HepG2 (cell line): ENCODE data around the gene MALT1. TPM values are rescaled to one million over a fixed set of nuclear protein-coding genes. Genes with fewer than 3 reads are reported as not detected.
A peak's percentile ranks its signal among the peaks of the same experiment; 100 is the strongest.

Experiments used
- CEBPB ChIP-seq: IDR thresholded peaks from 2 replicates; pipeline ENCODE4 v1.6.1; 2011; ENCODE audit warnings: low read depth, low read length, improper control_type of control experiment, borderline replicate concordance
- HHEX ChIP-seq: IDR thresholded peaks from 2 replicates; pipeline ENCODE4 v1.6.1; 2016; ENCODE audit warnings: control low read depth
- JUN ChIP-seq: sonication (generic); formaldehyde crosslinking; IDR thresholded peaks from 2 replicates; pipeline ENCODE4 v1.4.0; 2020; ENCODE audit warnings: mild to moderate bottlenecking, missing genetic modification reagents
- NR2F6 ChIP-seq, 2 experiments: IDR thresholded peaks; 2 replicates each; pipeline ENCODE4 v1.6.1; 2016; ENCODE audit warnings: antibody characterized with exemption in 1 of 2, mild to moderate bottlenecking in 1 of 2
- SAFB2 ChIP-seq: sonication (generic); formaldehyde crosslinking; IDR thresholded peaks from 2 replicates; pipeline ENCODE4 v1.5.1; 2020; ENCODE audit warnings: missing genetic modification reagents, low read depth, mild to moderate bottlenecking, borderline replicate concordance
- SNAI1 ChIP-seq: sonication (generic); formaldehyde crosslinking; IDR thresholded peaks from 2 replicates; pipeline ENCODE4 v1.5.0; 2020; ENCODE audit warnings: mild to moderate bottlenecking, missing genetic modification reagents, borderline replicate concordance
- SP5 ChIP-seq: IDR thresholded peaks from 2 replicates; pipeline ENCODE4 v1.6.1; 2016; ENCODE audit warnings: low read depth, borderline replicate concordance
- WIZ ChIP-seq: sonication (generic); formaldehyde crosslinking; IDR thresholded peaks from 2 replicates; pipeline ENCODE4 v1.5.1; 2020; ENCODE audit warnings: mild to moderate bottlenecking, missing genetic modification reagents
- YEATS2 ChIP-seq: sonication (generic); formaldehyde crosslinking; IDR thresholded peaks from 2 replicates; pipeline ENCODE4 v1.4.0; 2020; ENCODE audit warnings: missing genetic modification reagents, borderline replicate concordance
- ZSCAN29 ChIP-seq: sonication (generic); formaldehyde crosslinking; conservative IDR thresholded peaks from 2 replicates; pipeline ENCODE4 v1.4.0; 2020; ENCODE audit warnings: mild to moderate bottlenecking, missing genetic modification reagents
- polyA plus RNA-seq, 8 experiments: library from polyadenylated mRNA; depleted of rRNA in 3 of 8; stranded (reverse) in 7 of 8; unstranded in 1 of 8; fragments of >200 nt; fragmentation: Illumina TruSeq in 4 of 8; extraction: Trizol in 4 of 8; gene quantifications; 2 replicates each; pipeline versions ENCODE4 v1.2.1 to v1.2.3, GENCODE V29; 2011 to 2016; ENCODE audit warnings: low read depth in 4 of 8, missing spikeins in 1 of 8, mixed read lengths in 1 of 8; ENCODE audit not compliant: insufficient read depth in 1 of 8
- total RNA-seq, 5 experiments: library from RNA; depleted of rRNA; stranded (reverse); fragments of >200 nt; fragmentation: Illumina TruSeq; extraction: Trizol; gene quantifications; 2 replicates each; pipeline ENCODE4 v1.2.3, GENCODE V29; 2016; ENCODE audit warnings: low read depth in 1 of 5
- TF ChIP-seq, protein P1 (sequence below): sonication (generic); formaldehyde crosslinking; IDR thresholded peaks from 2 replicates; pipeline ENCODE4 v1.4.0; 2020; ENCODE audit warnings: missing genetic modification reagents
- TF ChIP-seq, protein P2 (sequence below): sonication (generic); formaldehyde crosslinking; IDR thresholded peaks from 2 replicates; pipeline ENCODE4 v1.4.0; 2020; ENCODE audit warnings: mild to moderate bottlenecking, missing genetic modification reagents, borderline replicate concordance

The MALT1 gene
- total and polyA plus RNA-seq, 2 of the 13 experiments (the other 11 are each of a cell fraction or from before 2014, with no cell fraction given): 43.9 to 89.0 TPM

DNA sequence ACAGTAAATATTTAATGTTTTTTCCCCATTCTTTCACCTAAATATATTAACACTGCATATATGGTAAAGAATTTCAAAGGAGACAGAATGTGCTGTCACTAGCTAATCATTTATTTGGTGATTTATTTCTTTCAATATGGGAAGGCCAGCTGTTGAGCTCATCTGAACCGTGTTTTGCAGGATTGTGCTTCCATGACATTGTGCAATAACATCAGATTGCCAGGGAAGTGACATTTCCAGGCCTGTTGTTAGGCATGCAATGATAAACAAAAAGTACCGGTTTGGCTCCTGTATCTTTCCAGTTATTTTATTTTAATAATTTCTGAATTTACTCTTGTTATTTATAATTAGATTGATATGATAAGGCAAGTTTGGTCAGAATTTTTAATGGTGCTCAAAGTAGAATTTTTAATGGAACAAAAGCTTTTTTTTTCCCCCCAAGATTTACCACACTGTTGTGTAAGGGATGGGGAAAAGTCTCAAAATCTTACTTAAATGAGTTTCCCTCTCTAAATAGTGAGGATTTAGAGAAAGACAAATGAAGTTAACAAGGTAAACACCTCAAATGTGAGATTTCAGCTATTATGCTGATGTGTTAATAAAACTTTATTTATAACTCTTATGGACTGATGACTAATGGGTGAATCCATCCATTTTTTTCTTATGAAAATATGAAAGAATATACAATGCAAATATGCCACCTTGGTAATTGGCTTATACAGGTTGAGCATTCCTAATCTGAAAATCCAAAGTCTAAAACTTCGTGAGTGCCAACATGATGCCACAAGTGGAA, 52.7 kb downstream of the MALT1 start (continued):
- no peak for TF ChIP-seq HHEX (CRISPR knock-in tag)
- no peak for TF ChIP-seq SNAI1 (CRISPR knock-in tag)
- TF ChIP-seq, protein P1, sequence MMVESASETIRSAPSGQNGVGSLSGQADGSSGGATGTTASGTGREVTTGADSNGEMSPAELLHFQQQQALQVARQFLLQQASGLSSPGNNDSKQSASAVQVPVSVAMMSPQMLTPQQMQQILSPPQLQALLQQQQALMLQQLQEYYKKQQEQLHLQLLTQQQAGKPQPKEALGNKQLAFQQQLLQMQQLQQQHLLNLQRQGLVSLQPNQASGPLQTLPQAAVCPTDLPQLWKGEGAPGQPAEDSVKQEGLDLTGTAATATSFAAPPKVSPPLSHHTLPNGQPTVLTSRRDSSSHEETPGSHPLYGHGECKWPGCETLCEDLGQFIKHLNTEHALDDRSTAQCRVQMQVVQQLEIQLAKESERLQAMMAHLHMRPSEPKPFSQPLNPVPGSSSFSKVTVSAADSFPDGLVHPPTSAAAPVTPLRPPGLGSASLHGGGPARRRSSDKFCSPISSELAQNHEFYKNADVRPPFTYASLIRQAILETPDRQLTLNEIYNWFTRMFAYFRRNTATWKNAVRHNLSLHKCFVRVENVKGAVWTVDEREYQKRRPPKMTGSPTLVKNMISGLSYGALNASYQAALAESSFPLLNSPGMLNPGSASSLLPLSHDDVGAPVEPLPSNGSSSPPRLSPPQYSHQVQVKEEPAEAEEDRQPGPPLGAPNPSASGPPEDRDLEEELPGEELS (CRISPR knock-in tag): no peak
- no peak for TF ChIP-seq SP5 (CRISPR knock-in tag)
- no peak for TF ChIP-seq WIZ (CRISPR knock-in tag)
- no peak for TF ChIP-seq JUN (CRISPR knock-in tag)
- TF ChIP-seq SAFB2: no peak
- TF ChIP-seq NR2F6 (IDR thresholded peaks at IDR 0.05): no peak
- no peak for TF ChIP-seq NR2F6 (CRISPR knock-in tag; IDR thresholded peaks at IDR 0.05)
- peak; percentile 79 for TF ChIP-seq CEBPB
- TF ChIP-seq ZSCAN29 (CRISPR knock-in tag): no peak
- no peak for TF ChIP-seq YEATS2 (CRISPR knock-in tag)
- TF ChIP-seq, protein P2, sequence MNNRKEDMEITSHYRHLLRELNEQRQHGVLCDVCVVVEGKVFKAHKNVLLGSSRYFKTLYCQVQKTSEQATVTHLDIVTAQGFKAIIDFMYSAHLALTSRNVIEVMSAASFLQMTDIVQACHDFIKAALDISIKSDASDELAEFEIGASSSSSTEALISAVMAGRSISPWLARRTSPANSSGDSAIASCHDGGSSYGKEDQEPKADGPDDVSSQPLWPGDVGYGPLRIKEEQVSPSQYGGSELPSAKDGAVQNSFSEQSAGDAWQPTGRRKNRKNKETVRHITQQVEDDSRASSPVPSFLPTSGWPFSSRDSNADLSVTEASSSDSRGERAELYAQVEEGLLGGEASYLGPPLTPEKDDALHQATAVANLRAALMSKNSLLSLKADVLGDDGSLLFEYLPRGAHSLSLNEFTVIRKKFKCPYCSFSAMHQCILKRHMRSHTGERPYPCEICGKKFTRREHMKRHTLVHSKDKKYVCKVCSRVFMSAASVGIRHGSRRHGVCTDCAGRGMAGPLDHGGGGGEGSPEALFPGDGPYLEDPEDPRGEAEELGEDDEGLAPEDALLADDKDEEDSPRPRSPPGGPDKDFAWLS (CRISPR knock-in tag): no peak
